Adipocyte (in vitro differentiated cells): ENCODE measurements around the gene SNAPC4.
A peak's percentile ranks its signal among the peaks of the same experiment; 100 is the strongest.

ENCODE experiments used
- DNase-seq: peaks from one replicate; pipeline ENCODE4 v3.0.0-alpha.2; 2015; ENCODE audit warnings: low read depth
- H3K27me3 ChIP-seq: replicated peaks from 2 replicates; pipeline ENCODE4 v1.7.0; 2013; ENCODE audit warnings: mild to moderate bottlenecking, low read length, moderate library complexity; ENCODE audit not compliant: control insufficient read depth, insufficient read depth
- H3K36me3 ChIP-seq: 2 replicates; pipeline ENCODE4 v1.7.0; 2013; ENCODE audit warnings: low read length, mild to moderate bottlenecking, moderate library complexity; ENCODE audit not compliant: control insufficient read depth, insufficient read depth, severe bottlenecking
- H3K4me1 ChIP-seq: 2 replicates; pipeline ENCODE4 v1.7.0; 2013; ENCODE audit warnings: mild to moderate bottlenecking, low read length, moderate library complexity; ENCODE audit not compliant: control insufficient read depth, insufficient read depth
- H3K4me3 ChIP-seq: 2 replicates; pipeline ENCODE4 v1.7.0; 2013; ENCODE audit warnings: mild to moderate bottlenecking, low read length, moderate library complexity
- H3K9ac ChIP-seq: 2 replicates; pipeline ENCODE4 v1.7.0; 2013; ENCODE audit warnings: mild to moderate bottlenecking, low read length, moderate library complexity
- H3K9me3 ChIP-seq: 2 replicates; pipeline ENCODE4 v1.7.0; 2013; ENCODE audit warnings: mild to moderate bottlenecking, low read length, moderate library complexity; ENCODE audit not compliant: control insufficient read depth

The SNAPC4 gene

GRCh38 chr9:136400038-136400834 lies at the start of gene SNAPC4:
Gene SNAPC4 (minus strand): TSS chr9:136400170. CDS start chr9:136398428, 1,742 bp downstream.
- Histone ChIP-seq H3K4me3 (peak within 1 kb of the TSS; percentile 82), H3K27me3 (no peaks in the 10 kb centered on the region), H3K9me3 (no peaks in the 10 kb centered on the region), H3K36me3 (peaks cover 59% of the 10 kb centered on the region), H3K4me1 (peaks cover 12% of the 10 kb centered on the region), H3K9ac (peak within 1 kb of the TSS; percentile 88)
- DNase-seq, result peak; percentile 95

DNA sequence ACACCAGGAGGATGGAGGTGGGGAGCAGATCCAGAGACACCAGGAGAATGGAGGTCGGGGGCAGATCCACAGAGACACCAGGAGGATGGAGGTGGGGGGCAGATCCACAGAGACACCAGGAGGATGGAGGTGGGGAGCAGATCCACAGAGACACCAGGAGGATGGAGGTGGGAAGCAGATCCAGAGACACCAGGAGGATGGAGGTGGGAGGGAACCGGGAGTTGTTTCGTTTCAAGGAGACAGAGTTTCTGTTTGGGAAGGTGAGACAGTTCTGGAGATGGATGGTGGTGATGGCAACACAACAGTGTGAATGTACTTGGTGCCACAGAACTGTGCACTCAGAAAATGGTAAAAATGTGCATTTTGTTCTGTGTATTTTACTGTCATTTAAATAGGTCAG lies 48.7 kb upstream of the SNAPC4 start:
- peaks cover 89% of the 10 kb centered on the region for H3K36me3 ChIP-seq
- DNase-seq, result no peak
- no peaks in the 10 kb centered on the region for H3K9me3 ChIP-seq
- H3K4me3 ChIP-seq, result no peak overlapping the region
- no peaks in the 10 kb centered on the region for H3K27me3 ChIP-seq
- H3K4me1 ChIP-seq, result no peaks in the 10 kb centered on the region
- no peak overlapping the region for H3K9ac ChIP-seq

- Histone ChIP-seq H3K4me1 (no peaks in the 10 kb centered on the region), H3K9ac (no peak overlapping the region), H3K36me3 (peaks cover 94% of the 10 kb centered on the region), H3K9me3 (no peaks in the 10 kb centered on the region), H3K4me3 (no peak overlapping the region), H3K27me3 (no peaks in the 10 kb centered on the region)
- no peak for DNase-seq
Measured at GRCh38 chr9:136447173-136447778, 47.3 kb upstream of the SNAPC4 start.

DNA sequence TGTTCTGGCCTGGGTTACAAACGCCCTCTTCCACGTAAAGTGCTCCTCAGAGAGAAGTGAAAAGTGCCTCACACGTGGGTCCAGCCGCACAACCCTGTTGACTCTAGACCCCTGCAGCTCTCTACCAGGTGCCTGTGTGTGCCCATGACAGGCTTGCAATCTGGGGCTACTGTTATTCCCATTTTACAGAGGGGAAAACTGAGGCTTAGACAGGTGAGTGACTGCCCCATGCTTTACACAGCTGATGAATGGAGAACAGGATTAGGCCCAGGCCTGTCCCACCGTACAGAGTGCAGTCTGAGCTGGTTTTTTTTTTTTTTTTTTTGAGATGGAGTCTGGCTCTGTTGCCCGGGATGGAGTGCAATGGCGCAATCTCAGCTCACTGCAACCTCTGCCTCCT lies 45.8 kb upstream of the SNAPC4 start:
- Histone ChIP-seq H3K9ac (no peak overlapping the region), H3K4me1 (no peaks in the 10 kb centered on the region), H3K27me3 (no peaks in the 10 kb centered on the region), H3K36me3 (peaks cover 96% of the 10 kb centered on the region), H3K4me3 (no peak overlapping the region), H3K9me3 (no peaks in the 10 kb centered on the region)
- DNase-seq, result no peak

DNA sequence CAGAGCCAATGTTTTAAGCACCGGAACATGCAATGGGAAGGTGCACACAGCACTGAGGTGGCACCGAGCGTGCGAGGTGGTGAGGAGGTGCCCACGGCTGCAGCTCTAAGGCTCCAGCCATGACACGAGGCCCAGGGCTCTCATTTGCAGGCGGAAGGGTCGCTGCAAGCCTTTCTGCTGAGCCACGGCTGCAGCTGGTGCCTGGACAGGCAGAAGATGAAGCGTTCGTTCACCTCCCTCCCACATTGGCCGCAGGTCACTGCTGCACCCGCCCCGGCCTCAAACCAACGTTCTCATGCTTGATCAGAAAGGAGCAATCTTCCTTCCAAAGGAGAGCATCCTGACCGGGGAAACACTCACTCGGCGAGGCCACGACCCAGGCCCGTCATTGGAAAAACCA lies 44.1 kb upstream of the SNAPC4 start:
- no peak overlapping the region for H3K4me3 ChIP-seq
- no peaks in the 10 kb centered on the region for H3K9me3 ChIP-seq
- H3K27me3 ChIP-seq, result no peaks in the 10 kb centered on the region
- no peak for DNase-seq
- H3K4me1 ChIP-seq, result peaks cover 5% of the 10 kb centered on the region
- H3K9ac ChIP-seq, result no peak overlapping the region
- H3K36me3 ChIP-seq, result peaks cover 86% of the 10 kb centered on the region

DNA sequence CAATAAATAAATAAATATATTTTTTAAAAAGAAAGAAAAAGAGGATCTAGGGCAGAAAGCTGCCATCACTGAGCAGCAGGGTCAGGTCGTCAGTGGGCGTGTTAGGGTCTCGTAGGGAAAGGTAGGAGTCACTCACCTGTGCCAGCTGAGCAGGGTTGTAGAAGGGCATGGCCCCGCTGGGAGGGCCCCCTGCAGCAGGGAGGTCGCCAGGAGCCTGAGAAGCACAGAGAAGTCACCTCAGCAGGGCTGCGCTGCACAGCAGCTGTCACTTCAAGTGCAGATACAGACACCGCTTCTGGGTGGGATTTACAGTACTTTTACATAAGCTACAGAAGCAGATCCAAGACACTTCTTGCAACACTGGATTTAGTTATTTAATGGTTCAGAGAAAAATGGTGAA lies 43.7 kb upstream of the SNAPC4 start:
- DNase-seq, result no peak
- Histone ChIP-seq H3K4me1 (peaks cover 5% of the 10 kb centered on the region), H3K9me3 (no peaks in the 10 kb centered on the region), H3K4me3 (no peak overlapping the region), H3K9ac (no peak overlapping the region), H3K36me3 (peaks cover 81% of the 10 kb centered on the region), H3K27me3 (no peaks in the 10 kb centered on the region)

GRCh38 chr9:136443087-136443486 lies 43.1 kb upstream of the SNAPC4 start:
- Histone ChIP-seq H3K9me3 (no peaks in the 10 kb centered on the region), H3K4me3 (no peak overlapping the region), H3K9ac (no peak overlapping the region), H3K4me1 (peaks cover 7% of the 10 kb centered on the region), H3K36me3 (peaks cover 75% of the 10 kb centered on the region), H3K27me3 (no peaks in the 10 kb centered on the region)
- DNase-seq, result no peak

DNA sequence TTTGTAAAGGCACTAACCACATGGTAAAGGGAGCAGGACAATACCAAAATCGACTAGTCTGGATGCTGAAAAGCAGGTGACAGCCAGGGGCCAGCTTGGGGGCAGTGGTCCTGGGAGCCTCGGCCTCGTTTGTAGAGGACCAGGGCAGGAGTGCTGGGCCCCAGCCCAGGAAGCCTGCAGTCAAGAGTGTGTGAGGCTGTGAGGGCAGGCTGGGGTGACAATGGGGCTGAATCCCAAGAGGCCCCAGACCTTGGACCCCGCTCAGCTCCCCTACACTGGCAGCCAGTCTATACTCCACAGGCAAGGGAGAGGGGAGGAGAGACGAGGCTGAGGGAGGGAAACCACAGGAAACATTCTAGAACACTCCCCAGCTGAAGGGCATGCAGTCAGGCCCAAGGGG lies 42.3 kb upstream of the SNAPC4 start:
- peaks cover 67% of the 10 kb centered on the region for H3K36me3 ChIP-seq
- H3K4me3 ChIP-seq, result no peak overlapping the region
- no peak for DNase-seq
- H3K4me1 ChIP-seq, result peaks cover 16% of the 10 kb centered on the region
- H3K27me3 ChIP-seq, result no peaks in the 10 kb centered on the region
- no peak overlapping the region for H3K9ac ChIP-seq
- no peaks in the 10 kb centered on the region for H3K9me3 ChIP-seq

DNA sequence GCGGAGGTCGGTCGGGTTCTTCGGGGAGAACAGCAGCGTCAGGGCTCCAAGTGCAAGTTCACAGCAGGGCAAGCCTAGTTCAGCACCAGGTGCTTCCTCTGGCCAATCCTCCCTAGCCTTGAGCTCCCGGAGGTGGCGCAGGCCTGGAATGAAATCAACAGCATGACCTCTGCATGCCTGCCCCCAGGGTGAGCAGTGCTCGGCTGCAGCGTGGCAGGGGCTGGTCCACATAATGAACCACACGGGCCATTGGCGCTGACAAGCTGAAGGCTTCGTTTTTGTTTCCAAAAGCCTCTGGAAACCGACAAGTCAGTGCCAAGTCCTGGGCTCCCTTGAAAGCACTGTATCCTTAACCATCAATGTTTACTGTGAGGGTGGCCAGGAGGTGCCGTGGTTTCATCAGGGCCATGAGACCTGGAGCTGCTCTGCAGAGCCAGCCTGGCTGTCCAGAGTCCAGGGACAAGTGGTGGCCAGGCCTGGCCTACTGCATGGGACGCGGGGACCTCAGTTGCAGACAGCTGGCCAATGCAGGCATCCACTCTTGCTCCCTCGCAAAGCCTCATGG lies 41.8 kb upstream of the SNAPC4 start:
- no peak overlapping the region for H3K9ac ChIP-seq
- H3K4me1 ChIP-seq, result peaks cover 21% of the 10 kb centered on the region
- H3K27me3 ChIP-seq, result no peaks in the 10 kb centered on the region
- H3K4me3 ChIP-seq, result no peak overlapping the region
- no peaks in the 10 kb centered on the region for H3K9me3 ChIP-seq
- peaks cover 62% of the 10 kb centered on the region for H3K36me3 ChIP-seq
- DNase-seq, result no peak

DNA sequence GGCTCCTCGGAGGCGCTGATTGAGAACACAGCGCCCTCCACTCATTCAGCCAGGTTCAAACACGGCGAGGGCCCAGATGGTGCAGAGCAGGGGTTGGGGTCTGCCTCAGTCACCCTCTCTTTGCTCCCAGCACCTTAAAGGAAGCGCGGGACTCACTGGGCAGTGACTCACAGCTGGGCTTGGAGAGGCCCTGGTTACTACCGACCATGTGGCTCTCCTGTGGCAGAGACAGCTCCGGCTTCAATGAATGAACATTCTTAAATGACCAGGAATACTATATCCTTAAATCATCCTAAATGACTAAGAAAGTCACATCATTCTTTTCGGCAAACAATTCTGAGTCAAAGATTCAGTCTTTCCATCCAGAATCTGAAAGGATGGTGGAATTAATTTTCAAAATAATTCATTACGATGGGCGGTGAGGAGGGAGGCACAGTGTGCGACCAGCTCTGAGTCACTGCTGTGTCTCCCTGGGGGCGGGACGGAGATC lies 41.3 kb upstream of the SNAPC4 start:
- peaks cover 57% of the 10 kb centered on the region for H3K36me3 ChIP-seq
- H3K27me3 ChIP-seq, result no peaks in the 10 kb centered on the region
- H3K9me3 ChIP-seq, result no peaks in the 10 kb centered on the region
- H3K4me3 ChIP-seq, result no peak overlapping the region
- no peak for DNase-seq
- H3K9ac ChIP-seq, result no peak overlapping the region
- H3K4me1 ChIP-seq, result peaks cover 25% of the 10 kb centered on the region
